ENCODE measurements around the gene PTPRG. TPM values are rescaled to one million over a fixed set of nuclear protein-coding genes. Genes with fewer than 3 reads are reported as not detected.

Gene PTPRG
- total RNA-seq, 1 experiment from 2014 or later: 0.74 TPM

- H3K4me3 ChIP-seq (ENCODE audit: low read depth in 2 of 2, low read length in 2 of 2): no peak overlapping the region
- in situ Hi-C loops (cut with HindIII; ENCODE audit: low pct_unique_long_range_greater_than_20kb, low sequenced_read_pairs) (no loop called here), intact Hi-C loops (cut with micrococcal nuclease; ENCODE audit: unreplicated experiment) (no loop called here)
- no peaks in the 10 kb centered on the region for H3K9me3 ChIP-seq (ENCODE audit: control insufficient read depth, insufficient read depth, low read depth, low read length)
- ATAC-seq (no peak), DNase-seq (ENCODE audit: low read depth, low spot score) (no peak)
- H3K4me1 ChIP-seq (ENCODE audit: control insufficient read depth, insufficient read depth, low read length): no peaks in the 10 kb centered on the region
- ChIA-PET CTCF (no interaction called here), POLR2A (no interaction called here)
- H3K36me3 ChIP-seq (ENCODE audit: control insufficient read depth, insufficient read depth, low read length): no peaks in the 10 kb centered on the region
- no TSS peak for BruUV-seq (replicated peaks)
- TF ChIP-seq CTCF (IDR thresholded peaks at IDR 0.05) (no peak), POLR2AphosphoS5 (IDR thresholded peaks at IDR 0.05; ENCODE audit: low read depth, low read length) (no peak), REST (IDR thresholded peaks at IDR 0.05; ENCODE audit: insufficient read depth in 1 of 2, low read depth in 2 of 2, low read length in 1 of 2) (no peak), SIN3A (IDR thresholded peaks at IDR 0.05; ENCODE audit: borderline replicate concordance, insufficient read depth, low read depth, low read length) (no peak), TCF7L2 (IDR thresholded peaks at IDR 0.05; ENCODE audit: low read depth, low read length) (no peak)
- H3K27me3 ChIP-seq (ENCODE audit: control insufficient read depth, insufficient read depth, low read length): no peaks in the 10 kb centered on the region
- no peak overlapping the region for H3K27ac ChIP-seq (ENCODE audit: low read length)
Observed at GRCh38 chr3:62149539-62149938, 588.2 kb downstream of the PTPRG start.

GRCh38 chr3:62149962-62150361 is 588.6 kb downstream of the PTPRG start:
- ATAC-seq (no peak), DNase-seq (ENCODE audit: low read depth, low spot score) (no peak)
- Histone ChIP-seq H3K4me1 (ENCODE audit: control insufficient read depth, insufficient read depth, low read length) (no peaks in the 10 kb centered on the region), H3K4me3 (ENCODE audit: low read depth in 2 of 2, low read length in 2 of 2) (no peak overlapping the region), H3K27ac (ENCODE audit: low read length) (no peak overlapping the region), H3K36me3 (ENCODE audit: control insufficient read depth, insufficient read depth, low read length) (no peaks in the 10 kb centered on the region), H3K9me3 (ENCODE audit: control insufficient read depth, insufficient read depth, low read depth, low read length) (no peaks in the 10 kb centered on the region), H3K27me3 (ENCODE audit: control insufficient read depth, insufficient read depth, low read length) (no peaks in the 10 kb centered on the region)
- intact Hi-C loops (cut with micrococcal nuclease; ENCODE audit: unreplicated experiment): no loop called here
- no TSS peak for BruUV-seq (replicated peaks)
- CTCF ChIA-PET: no interaction called here
- TF ChIP-seq TCF7L2 (IDR thresholded peaks at IDR 0.05; ENCODE audit: low read depth, low read length) (no peak), SIN3A (IDR thresholded peaks at IDR 0.05; ENCODE audit: borderline replicate concordance, insufficient read depth, low read depth, low read length) (no peak), CTCF (IDR thresholded peaks at IDR 0.05) (no peak), POLR2AphosphoS5 (IDR thresholded peaks at IDR 0.05; ENCODE audit: low read depth, low read length) (no peak)
- POLR2A ChIA-PET: no interaction called here
- in situ Hi-C loops (cut with HindIII; ENCODE audit: low pct_unique_long_range_greater_than_20kb, low sequenced_read_pairs): no loop called here

Data from Panc1 (cell line).